ENCODE results near the gene DCDC2. TPM values are rescaled to one million over a fixed set of nuclear protein-coding genes. Genes with fewer than 3 reads are reported as not detected.
"Not testable (repeated sequence)": the region's sequence is repeated elsewhere in the genome, so short reads cannot be mapped to it uniquely, and the experiment has no call there.

Gene DCDC2
- total and polyA plus RNA-seq, 7 donors = 0.45 to 3.1 (median 0.74) TPM

DNA sequence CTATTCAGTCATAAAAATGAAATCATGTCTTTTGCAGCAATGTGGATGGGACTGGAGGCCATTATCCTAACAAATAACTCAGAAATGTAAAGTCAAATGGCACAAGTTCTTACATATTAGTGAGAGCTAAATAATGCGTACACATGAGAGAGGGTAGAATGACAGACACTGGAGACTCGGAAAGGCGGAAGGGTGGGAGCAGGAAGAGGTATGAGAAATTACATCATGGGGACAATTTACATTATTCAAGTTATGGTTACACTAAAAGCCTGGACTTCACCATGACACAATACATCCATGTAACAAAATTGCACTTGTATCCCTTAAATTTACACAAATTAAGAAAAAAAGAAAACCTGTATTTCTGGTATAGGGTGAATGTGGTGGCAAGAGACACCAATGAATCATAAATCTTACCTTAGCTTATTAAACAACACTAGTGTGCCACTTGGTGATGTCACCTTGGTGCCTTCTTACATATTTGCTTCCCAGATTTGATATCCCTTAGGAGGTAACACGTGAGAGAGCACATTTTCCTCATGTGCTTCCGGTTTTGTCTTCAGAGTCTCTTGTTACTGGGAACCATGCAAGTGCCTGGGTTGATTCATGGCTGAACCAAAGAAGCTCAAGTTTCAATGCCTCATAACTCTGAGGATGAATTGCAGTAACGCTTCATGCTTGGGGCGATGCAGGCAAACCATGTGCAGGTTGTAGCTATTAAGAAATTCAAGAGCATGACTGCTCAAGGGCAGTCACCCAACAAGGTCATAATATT lies 84.6 kb downstream of the DCDC2 start:
- no peaks in the 10 kb centered on the region for H3K27me3 ChIP-seq (ENCODE audit: insufficient read depth in 3 of 3, low read length in 2 of 3)
- ATAC-seq (peak; percentile 59 to 76 (median 72)), DNase-seq (no peak)
- no peaks in the 10 kb centered on the region for H3K9me3 ChIP-seq
- TF ChIP-seq, protein P1, sequence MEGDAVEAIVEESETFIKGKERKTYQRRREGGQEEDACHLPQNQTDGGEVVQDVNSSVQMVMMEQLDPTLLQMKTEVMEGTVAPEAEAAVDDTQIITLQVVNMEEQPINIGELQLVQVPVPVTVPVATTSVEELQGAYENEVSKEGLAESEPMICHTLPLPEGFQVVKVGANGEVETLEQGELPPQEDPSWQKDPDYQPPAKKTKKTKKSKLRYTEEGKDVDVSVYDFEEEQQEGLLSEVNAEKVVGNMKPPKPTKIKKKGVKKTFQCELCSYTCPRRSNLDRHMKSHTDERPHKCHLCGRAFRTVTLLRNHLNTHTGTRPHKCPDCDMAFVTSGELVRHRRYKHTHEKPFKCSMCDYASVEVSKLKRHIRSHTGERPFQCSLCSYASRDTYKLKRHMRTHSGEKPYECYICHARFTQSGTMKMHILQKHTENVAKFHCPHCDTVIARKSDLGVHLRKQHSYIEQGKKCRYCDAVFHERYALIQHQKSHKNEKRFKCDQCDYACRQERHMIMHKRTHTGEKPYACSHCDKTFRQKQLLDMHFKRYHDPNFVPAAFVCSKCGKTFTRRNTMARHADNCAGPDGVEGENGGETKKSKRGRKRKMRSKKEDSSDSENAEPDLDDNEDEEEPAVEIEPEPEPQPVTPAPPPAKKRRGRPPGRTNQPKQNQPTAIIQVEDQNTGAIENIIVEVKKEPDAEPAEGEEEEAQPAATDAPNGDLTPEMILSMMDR (IDR thresholded peaks at IDR 0.05) = no peak
- no peak overlapping the region for H3K27ac ChIP-seq
- H3K4me1 ChIP-seq = no peaks in the 10 kb centered on the region
- intact Hi-C loops (cut with DNase I) = no loop called here
- H3K36me3 ChIP-seq (ENCODE audit: insufficient read depth in 1 of 2, low read depth in 1 of 2) = no peaks in the 10 kb centered on the region
- 46 to 51% (median 47%) methylated on average over 7 of the region's 7 CpGs for WGBS, 3 donors
- H3K4me3 ChIP-seq = no peak overlapping the region

DNA sequence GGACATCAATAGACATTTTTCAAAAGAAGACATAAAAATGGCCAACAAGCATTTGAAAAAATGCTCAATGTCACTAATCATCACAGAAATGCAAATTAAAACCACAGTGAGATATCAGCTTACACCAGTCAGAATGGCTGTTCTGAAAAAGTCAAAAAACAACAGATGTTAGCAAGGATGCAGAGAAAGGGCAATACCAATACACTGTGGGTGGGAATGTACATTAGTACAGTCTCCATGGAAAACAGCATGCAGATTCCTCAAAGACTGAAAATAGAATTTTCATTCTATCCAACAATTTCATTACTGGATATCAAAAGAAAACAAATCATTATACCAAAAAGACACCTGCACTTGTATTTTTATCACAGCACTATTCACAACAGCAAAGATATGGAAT lies 85.3 kb downstream of the DCDC2 start:
- Histone ChIP-seq H3K4me3 (no peak overlapping the region), H3K27me3 (ENCODE audit: insufficient read depth in 3 of 3, low read length in 2 of 3) (no peaks in the 10 kb centered on the region), H3K9me3 (no peaks in the 10 kb centered on the region), H3K4me1 (no peaks in the 10 kb centered on the region), H3K27ac (no peak overlapping the region), H3K36me3 (ENCODE audit: insufficient read depth in 1 of 2, low read depth in 1 of 2) (no peaks in the 10 kb centered on the region)
- intact Hi-C loops (cut with DNase I) = no loop called here
- ATAC-seq (no peak), DNase-seq (no peak)
- TF ChIP-seq, protein P1 (IDR thresholded peaks at IDR 0.05) = no peak

DNA sequence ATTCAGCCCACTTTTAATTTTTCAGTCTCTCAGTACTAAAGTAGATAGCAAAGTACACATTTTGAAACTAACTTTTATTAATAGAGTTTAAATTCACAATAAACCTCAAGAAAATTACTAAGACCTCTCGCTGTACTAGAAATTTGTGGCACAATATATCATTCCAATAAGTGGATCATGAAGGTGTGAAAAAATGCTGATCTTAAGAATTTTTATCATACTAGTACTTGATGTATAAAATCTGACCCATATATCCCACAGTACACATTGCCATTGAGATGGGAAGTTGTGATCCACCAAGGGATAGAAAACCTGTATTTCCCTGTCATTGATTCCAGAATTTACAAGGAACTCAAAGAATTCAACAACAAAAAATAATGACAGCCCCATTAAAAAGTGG lies 85.7 kb downstream of the DCDC2 start:
- Histone ChIP-seq H3K4me3 (no peak overlapping the region), H3K9me3 (no peaks in the 10 kb centered on the region), H3K27me3 (ENCODE audit: insufficient read depth in 3 of 3, low read length in 2 of 3) (no peaks in the 10 kb centered on the region), H3K36me3 (ENCODE audit: insufficient read depth in 1 of 2, low read depth in 1 of 2) (no peaks in the 10 kb centered on the region), H3K27ac (no peak overlapping the region), H3K4me1 (no peaks in the 10 kb centered on the region)
- DNase-seq (no peak), ATAC-seq (no peak)
- 88 to 92% (median 91%) methylated on average over 1 of the region's 1 CpG for WGBS, 3 donors
- intact Hi-C loops (cut with DNase I) = no loop called here
- TF ChIP-seq, protein P1 (IDR thresholded peaks at IDR 0.05) = no peak

DNA sequence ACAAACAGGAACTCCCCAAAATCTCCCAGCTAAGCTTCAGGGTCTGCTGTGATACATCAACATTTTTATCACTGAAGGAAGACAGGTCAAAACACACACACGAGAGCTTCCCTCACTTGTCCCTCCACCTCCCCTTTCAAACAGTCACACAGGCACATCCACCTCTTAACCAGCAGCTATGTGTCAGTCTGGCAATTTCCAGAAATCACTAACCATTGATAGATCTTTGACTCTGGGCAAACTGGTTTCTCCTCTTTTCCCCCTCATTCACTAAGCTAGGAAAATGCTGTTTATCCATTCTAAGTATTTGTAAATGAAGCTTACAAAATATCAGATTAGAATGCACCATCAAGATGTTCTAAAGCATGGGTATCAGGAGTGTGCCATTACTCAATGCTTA lies 87.8 kb downstream of the DCDC2 start:
- DNase-seq = no peak
- Histone ChIP-seq H3K4me3 (no peak overlapping the region), H3K36me3 (ENCODE audit: insufficient read depth in 1 of 2, low read depth in 1 of 2) (no peaks in the 10 kb centered on the region), H3K27ac (no peak overlapping the region), H3K27me3 (ENCODE audit: insufficient read depth in 3 of 3, low read length in 2 of 3) (peaks cover 0 to 3% (median 0%) of the 10 kb centered on the region in 3 donors), H3K4me1 (no peaks in the 10 kb centered on the region), H3K9me3 (no peaks in the 10 kb centered on the region)
- intact Hi-C loops (cut with DNase I) = no loop called here
- ATAC-seq = no peak
- TF ChIP-seq, protein P1 (IDR thresholded peaks at IDR 0.05) = no peak
- WGBS, 3 donors = 62 to 75% (median 71%) methylated on average over 1 of the region's 1 CpG

DNA sequence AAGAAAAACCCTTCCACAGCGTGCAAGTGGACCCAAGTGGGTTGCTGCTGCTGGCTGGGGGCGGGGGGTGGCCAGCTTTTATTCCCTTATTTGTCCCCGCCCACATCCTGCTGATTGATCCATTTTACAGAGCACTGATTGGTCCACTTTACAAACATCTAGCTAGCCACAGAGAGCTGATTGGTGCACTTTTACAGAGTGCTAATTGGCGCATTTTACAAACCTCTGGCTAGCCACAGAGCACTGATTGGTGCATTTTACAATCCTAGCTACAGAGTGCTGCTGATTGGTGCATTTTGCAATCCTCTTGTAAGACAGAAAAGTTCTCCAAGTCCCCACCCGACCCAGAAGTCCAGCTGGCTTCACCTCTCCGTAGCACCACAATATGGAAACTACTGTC lies 99.6 kb downstream of the DCDC2 start:
- H3K4me1 ChIP-seq; H3K27ac ChIP-seq; intact Hi-C loops (cut with DNase I); H3K9me3 ChIP-seq; ATAC-seq; H3K27me3 ChIP-seq (ENCODE audit: insufficient read depth in 3 of 3, low read length in 2 of 3); H3K36me3 ChIP-seq (ENCODE audit: insufficient read depth in 1 of 2, low read depth in 1 of 2); H3K4me3 ChIP-seq; DNase-seq: not testable (repeated sequence)
- 81 to 93% (median 84%) methylated on average over 6 of the region's 6 CpGs for WGBS, 3 donors

All from psoas muscle (tissue), 8 donors.